Mucosa of gallbladder (tissue), 1 donor: ENCODE measurements around the gene LRRC18. TPM values are rescaled to one million over a fixed set of nuclear protein-coding genes. Genes with fewer than 3 reads are reported as not detected.

Experiments
- DNase-seq: peaks from one replicate; pipeline ENCODE4 v3.0.0-alpha.2; 2020; ENCODE audit warnings: low spot score
- total RNA-seq: library from RNA; stranded (reverse); gene quantifications from one replicate; pipeline ENCODE4 v1.2.1, GENCODE V29; 2021
- donor health status: DM: no; HTN: no; CAD: no.

The LRRC18 gene
- total RNA-seq, 1 donor from 2014 or later, result 0.20 TPM

DNA sequence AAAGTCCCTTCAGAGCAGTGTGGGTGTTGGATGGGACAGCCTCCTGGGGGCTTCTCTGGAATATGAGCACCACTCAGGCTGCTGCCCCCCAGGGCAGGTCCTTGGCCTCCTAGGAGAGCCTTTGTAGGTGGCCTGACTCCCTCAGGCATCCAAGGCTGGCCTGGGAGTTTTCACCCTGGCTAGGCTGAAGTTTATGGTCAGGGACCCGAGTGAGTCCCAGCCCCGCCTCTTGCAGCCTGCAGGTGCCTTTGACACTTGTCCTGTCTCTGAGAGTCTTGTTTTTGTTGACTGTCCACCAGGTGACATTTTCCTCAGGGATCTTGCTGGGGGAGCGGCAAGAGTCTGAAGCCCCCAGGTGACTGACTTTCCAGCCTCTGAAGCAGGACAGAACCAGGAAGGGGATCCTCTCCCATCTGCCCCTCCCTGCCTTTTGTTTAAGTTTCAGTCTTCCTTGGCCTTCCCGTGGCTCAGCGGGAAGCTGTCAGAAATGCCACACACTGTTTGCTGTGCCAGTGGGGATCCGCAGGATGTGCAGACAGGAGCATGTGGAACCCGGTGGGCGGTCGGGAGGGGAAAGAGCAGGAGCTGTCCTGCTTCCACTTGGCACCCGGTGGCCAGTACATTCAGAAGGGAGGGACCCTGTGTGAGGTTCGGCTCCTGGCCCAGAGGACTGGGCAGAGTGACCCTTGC is 59.5 kb downstream of the LRRC18 start:
- DNase-seq, result no peak

DNA sequence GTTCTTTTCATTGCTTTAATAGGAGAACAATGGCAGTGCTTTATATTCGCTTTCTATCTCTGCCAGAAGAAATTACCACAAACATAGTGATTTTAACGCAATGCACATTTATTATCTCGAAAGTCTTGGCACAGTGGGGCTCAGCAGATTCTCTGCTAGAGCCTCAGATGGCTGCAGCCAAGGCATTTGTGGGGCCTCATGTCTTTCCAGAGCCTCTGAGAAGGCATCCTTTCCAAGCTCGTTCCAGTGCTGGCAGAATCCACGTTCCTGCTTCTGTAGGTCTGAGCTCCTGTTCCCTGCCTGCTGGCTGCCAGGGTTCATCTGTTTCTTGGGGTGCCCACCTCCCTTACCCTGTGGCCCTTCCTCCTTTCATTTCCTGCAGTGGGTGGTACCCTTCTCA is 60.2 kb downstream of the LRRC18 start:
- no peak for DNase-seq

DNA sequence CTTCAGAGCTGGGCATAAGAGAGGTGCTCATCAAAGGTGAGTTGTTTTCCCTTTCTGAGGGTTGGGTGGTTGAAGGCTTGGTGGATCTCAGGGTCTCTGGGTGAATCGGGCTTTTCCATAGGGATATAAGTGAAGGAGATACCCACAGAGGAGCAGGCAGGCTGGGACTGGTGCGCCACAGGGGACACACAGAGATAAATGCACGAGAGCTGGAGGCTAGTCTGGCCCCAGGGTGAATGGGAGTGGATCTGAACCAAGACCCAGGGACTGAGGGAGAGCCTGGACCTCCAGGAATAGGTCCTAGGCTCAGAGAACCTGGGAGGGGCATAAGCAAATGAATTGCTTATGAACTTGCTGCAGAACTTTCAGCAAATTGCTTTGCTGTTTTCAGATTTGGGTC is 61.5 kb downstream of the LRRC18 start:
- no peak for DNase-seq

- DNase-seq, result no peak
Measured at GRCh38 chr10:48872234-48872633, 67.4 kb downstream of the LRRC18 start.

Other genes starting within 250 kb of the LRRC18 start
- gene VSTM4, start 175.7 kb upstream of the LRRC18 start, total RNA-seq, result 13.1 TPM
- gene FAM170B, start 194.2 kb upstream of the LRRC18 start, total RNA-seq, result not detected
- gene TMEM273, start 248.6 kb upstream of the LRRC18 start, total RNA-seq, result 35.8 TPM